Vagina (tissue), 2 donors: ENCODE measurements around the gene ZNF467.

Experiments
- CTCF ChIP-seq, 3 experiments: fragments of 450-650 bp in 2 of 3; fragments of 200-600 bp in 1 of 3; sonication (generic) in 1 of 3; IDR thresholded peaks; one replicate each; pipeline ENCODE4 v1.5.1; 2017 to 2019; ENCODE audit warnings: antibody characterized with exemption in 3 of 3, mild to moderate bottlenecking in 2 of 3, moderate library complexity in 2 of 3
- POLR2A ChIP-seq, 2 donors: fragments of 450-650 bp; IDR thresholded peaks; one replicate each; pipeline ENCODE4 v1.6.1; 2017; ENCODE audit warnings: antibody characterized with exemption in 2 of 2, mild to moderate bottlenecking in 2 of 2, moderate library complexity in 2 of 2
- POLR2AphosphoS5 ChIP-seq, 2 donors: sonication (generic); formaldehyde crosslinking; IDR thresholded peaks; one replicate each; pipeline ENCODE4 v1.9.0; 2017; ENCODE audit warnings: antibody characterized with exemption in 2 of 2, mild to moderate bottlenecking in 2 of 2, low read depth in 1 of 2; ENCODE audit not compliant: insufficient read depth in 1 of 2

- TF ChIP-seq CTCF (IDR thresholded peaks at IDR 0.05) (no peak), POLR2A (IDR thresholded peaks at IDR 0.05) (no peak), POLR2AphosphoS5 (IDR thresholded peaks at IDR 0.05; ENCODE audit: insufficient read depth in 1 of 2, low read depth in 1 of 2) (no peak)
These were observed 18.2 kb upstream of the ZNF467 start for GRCh38 chr7:149791411-149792219.
